Measurements from ENCODE around the gene HAVCR2.

Gene HAVCR2

DNA sequence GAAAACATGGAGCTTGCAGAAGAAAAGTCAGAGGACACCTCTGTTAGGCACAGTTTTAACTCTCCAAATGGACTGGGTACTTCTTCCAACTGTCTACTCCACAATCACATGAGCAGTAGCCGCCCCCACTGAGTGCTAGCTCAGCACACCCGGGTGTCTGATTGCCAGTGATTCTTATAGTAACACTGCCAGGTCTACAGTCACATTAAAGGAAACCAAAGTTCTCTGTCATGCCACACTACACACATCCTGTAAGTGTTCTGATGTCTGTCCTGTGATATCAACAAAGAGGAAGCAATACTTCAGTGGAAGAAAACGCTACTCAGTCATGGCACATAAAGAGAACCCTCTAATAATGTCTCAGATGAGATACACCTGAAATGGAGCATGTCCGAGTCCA, at the start of gene HAVCR2:
Gene HAVCR2, minus strand, starts transcription at position 69 of the 400 bp plus-strand sequence. Its CDS starts 61 bp downstream, at position 8.
- peak; percentile 32 for DNase-seq

DNA sequence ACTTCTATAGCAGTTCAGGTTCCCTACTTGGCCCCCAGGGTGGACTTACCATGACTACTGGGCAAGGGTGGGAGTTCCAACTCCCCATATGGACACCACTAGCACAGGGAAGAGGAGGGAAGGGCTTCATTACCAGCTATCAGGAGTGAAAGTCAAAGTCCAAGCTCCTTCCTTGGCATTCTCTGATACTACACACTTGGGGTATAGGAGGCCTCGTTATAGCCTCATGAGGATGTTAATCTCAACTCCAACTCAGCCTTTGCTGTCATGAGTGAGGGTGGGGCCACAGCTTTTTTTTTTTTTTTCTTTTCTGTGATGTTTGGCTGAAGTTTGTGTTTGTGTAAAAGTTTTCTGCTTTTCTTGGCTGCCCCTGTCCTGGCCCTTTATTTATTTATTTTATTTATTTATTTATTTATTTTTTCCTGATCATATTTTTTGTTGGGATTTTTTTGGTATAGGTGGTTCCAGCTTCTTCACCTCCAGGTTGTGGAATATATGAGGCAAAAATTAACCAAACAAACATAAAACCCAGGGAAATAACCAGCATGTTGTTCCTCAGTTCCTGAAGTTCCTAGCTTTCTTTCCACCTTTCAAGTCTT, 48.5 kb upstream of the HAVCR2 start:
- no peak for DNase-seq

DNA sequence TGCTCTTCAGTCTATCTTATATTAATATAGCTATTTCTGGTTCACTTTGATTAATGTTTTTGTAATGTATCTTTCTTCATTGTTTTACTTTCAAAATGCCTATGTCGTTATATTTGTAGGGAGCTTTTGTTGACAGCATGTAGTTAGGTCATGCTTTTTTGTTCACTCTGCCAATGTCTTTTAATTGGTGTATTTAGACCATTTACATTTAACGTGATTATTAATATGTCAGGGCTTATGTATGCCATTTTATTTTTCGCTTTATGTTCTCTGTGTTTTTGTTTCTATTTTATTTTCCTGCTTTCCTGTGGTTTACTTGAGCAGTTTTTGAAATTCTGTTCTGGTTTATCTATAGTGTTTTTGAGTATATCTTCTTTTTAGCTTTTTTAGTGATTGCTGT, 46.5 kb upstream of the HAVCR2 start:
- no peak for DNase-seq

DNA sequence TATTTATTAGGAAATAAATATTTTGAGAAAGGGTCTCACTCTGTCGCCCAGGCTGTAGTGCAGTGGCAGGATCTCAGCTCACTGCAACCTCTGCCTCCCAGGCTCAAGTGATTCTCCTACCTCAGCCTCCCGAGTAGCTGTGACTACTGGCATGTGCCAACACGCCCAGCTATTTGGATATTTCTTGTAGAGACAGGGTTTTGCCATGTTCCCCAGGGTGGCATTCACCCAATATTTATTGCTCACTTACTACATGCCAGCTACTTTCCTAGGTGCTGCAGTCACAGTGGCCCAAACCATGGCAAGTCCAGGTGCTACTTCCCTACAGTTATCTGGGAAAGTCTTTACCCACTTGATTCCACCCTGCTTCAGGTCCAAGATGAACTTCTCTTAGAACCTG, 42.2 kb upstream of the HAVCR2 start:
- no peak for DNase-seq

DNA sequence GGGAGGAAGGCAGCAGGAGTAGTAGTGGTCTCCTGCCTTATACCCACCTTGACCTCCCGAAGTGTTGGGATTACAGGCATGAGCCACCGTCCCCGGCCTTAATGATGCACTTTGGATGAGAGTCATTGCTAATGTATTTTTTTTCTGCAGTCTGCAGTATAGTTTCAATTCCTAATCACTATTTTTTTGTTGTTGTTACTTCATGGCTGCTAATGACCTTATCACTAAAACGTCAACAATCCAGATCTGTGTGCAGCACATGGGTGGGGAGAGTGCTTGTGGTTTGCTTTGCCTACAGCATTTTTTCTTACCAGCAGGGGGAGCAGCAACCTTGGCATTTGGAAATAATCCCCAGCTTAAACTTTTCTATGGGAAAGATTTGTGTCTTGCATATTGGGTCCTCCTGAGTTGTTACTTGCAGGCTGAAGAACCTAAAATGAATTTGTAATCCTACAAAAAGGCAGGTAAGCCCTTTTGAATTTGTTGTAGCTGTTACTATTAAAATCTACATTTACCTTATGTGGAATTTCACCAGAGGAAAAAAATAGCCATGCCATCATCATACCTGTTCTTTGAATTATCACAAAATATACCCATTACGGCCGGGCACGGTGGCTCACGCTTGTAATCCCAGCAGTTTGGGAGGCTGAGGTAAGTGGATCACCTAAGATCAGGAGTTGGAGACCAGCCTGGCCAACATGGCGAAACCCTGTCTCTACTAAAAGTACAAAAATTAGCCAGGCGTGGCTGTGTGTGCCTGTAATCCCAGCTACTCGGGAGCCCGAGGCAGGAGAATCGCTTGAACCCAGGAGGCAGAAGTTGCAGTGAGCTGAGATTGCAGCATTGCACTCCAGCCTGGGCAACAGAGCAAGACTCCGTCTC, 40.1 kb upstream of the HAVCR2 start:
- DNase-seq: peak; percentile 72

- DNase-seq: peak; percentile 37
Observed at GRCh38 chr5:157143127-157143971, 34.5 kb upstream of the HAVCR2 start.

DNA sequence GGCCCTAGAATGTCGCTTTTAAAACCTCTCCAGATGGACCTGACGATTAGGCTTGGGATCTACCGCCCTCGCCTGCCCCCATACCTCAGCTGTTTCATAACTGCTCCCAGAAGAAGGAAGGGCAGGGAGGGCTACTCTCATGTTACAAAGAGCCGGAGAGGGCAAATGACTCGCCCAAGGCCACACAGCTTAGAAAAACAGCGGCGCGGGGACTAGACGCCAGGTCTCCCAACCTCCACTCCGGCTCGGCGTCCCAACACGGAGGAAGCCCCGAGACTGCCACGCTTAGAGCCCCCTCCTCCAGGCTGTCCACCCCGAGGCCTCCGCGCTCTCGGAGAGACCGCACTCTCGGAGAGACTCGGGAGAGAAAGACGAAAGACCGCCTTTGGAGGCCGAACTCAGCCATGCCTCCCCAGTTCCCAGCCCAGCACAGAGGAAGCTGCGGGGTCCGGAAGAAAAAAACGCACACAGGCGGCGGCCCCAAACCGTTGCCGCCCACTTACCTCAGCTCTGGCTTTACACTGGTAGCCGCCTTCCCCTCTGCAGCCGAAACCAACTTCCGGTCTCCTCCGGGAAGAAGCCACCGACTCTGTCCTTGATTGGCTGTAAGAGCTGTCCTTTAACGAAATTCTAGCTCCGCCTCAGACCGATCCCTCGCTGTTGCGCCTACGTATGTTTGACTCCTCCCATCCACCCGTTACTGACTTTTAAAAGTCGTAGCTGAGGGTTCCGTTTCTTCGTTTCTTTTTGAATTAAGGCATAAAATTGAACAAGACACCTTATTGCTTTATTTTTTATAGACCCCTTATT, 33.7 kb upstream of the HAVCR2 start, which contains the start of gene MED7:
Gene MED7, minus strand, starts transcription at position 549 of the 810 bp plus-strand sequence. CDS start 3,434 bp downstream, outside the sequence.
- peak; percentile 82 for DNase-seq

- no peak for DNase-seq
Observed at GRCh38 chr5:157137691-157138090, 28.8 kb upstream of the HAVCR2 start.

GRCh38 chr5:157132281-157132612, 23.4 kb upstream of the HAVCR2 start:
- no peak for DNase-seq

DNA sequence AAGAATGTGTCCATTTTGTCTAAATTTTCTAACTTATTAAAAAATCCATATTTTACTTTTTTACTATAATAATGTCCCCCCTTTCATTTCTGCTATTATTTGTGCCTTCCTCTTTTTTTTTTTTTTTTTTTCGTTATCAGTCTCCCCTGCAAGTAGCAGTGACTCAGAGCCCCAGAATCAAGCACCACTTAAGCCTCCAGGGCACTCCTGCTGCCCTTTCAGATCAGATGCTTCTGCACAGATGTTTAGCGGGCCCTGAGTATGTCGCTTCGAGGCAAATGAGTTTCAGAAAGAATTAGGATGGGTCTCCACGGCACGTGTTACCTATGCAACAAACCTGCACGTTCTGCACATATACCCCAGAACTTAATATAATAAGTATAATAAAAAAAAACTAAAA, 22.1 kb upstream of the HAVCR2 start:
- no peak for DNase-seq

DNA sequence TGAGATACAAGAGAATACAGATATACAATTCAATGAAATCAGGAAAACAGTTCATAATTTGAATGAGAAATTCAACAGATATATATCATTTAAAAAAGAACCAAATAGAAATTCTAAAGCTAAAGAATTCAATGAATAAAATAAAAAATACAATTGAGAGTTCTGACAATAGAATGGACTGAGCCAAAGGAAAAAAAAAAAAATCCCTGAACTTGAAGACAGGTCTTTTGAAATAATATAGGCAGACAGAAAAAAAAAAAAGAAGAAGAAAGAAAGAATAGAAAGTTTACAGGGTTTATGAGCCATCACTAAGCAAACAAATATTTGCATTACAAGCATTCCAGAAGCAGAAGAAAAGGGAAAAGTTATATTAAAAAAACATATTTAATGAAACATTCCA, 12.9 kb upstream of the HAVCR2 start:
- no peak for DNase-seq

- no peak for DNase-seq
Observed at GRCh38 chr5:157120102-157120501, 11.3 kb upstream of the HAVCR2 start.

DNA sequence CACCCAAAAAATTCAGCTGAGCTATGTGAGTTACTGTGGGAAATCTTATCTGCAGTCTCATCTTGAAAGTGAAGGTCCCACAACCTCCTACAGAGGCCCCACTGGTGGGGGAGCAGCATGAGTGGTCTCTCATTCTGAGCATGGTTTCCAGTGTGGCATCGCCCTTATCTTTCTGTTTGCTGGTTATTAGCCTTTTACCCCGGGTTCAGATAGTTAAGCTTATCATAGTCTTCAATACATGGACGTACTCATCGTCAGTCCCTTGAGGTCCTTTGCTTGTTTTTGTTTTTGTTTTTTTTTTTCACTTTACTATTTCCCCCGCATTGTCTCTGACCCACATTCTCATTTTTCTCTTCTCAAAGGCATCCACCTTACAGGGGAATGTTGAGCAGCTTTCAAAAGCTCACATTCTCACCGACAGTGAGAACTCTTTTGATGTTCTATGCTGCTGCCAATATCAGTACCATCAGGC, 7.7 kb upstream of the HAVCR2 start:
- DNase-seq: peak; percentile 10

DNA sequence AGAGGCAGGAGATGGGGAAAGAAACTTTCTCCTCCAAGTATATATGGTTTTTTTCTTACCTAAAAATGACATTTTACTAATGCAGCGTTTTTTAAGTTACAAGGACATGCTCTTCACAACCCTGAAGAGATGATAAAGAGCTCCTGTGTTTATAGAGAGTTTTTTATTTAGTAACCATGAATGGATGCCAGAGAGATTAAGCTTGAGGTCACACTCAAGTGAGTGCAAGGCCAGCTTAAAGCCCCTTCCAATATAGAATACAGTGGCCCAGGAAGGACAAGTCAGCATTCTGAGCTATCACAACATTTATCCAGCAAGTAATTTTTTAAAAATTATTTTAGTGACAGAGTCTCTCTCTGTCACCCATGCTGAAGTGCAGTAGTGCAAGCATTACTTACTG, 6.7 kb upstream of the HAVCR2 start:
- DNase-seq: no peak

DNA sequence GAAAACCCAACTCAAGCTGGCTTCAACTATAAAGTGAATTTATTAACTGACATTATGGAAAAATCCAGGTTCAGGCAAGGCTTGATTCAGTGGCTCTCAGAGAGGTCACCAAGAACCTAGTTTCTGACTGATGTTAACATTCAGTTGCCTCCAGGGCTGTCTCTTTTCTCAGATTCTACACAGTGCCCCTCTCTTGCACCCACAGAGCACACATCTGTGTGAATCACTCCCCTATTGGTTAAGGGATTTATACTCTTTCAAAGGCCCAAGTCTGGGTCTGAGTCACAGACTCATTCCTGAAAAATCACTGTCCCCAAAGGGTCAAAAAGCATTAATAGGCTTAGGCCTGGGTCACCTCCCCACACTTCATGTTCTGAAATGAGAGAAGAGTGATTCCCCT, 6.2 kb upstream of the HAVCR2 start:
- no peak for DNase-seq

DNA sequence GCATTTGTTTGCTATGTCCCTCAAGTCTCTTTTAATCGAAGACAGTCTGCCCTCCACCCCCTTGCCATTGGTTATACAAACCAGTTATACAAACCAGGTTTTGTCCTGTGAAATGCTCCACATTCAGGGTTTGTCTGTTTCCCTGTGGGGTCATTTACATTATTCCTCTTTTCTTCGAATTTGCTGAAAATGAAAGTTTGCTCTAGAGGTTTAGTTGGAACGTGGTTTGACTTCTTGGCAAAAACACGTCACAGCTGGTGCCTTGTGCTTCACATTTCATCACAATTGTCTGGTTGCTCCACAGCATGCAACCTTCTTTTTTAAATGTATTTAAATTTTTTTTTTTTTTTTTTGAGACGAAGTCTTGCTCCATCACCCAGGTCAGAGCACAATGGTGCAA, 4.2 kb upstream of the HAVCR2 start:
- DNase-seq: no peak

DNA sequence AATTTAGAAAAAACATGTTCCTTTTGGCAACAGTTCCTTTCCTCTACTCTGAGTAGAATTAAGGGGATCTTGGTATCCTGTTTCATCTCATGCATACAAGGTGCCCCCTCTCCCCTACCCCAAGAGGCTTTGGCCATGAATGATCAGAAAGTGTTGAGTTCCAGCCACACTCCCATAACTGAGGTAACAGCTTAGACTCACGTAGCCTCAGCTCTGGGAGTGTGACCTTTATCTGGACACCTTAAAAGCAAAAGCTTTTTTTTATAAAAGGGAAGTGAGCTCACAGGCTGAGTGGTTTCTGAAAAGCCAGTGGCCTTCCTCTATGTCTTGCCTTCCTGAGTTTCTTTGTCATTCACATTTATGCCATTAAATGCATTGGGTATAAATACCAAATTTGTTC, 900 bp upstream of the HAVCR2 start:
- no peak for DNase-seq

DNA sequence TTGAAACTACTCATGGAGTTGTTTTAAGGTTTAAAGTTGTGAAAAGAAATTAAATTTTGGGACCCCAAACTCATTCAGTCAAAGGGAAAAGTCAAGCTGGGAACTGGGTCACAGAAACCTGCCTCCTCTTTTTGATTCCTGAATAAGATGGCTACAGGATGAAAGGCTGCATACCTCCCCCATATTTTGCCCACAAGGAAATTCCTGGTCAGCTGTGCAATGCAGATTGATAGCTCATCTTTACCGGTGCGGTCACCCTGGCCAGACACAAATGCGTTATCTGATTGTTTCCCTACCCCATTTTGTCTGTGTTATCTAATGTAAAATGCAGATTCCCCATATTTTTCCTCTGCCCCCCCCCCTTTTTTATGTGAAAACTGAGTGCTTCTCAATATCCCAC, 1.3 kb downstream of the HAVCR2 start:
- DNase-seq: no peak

DNA sequence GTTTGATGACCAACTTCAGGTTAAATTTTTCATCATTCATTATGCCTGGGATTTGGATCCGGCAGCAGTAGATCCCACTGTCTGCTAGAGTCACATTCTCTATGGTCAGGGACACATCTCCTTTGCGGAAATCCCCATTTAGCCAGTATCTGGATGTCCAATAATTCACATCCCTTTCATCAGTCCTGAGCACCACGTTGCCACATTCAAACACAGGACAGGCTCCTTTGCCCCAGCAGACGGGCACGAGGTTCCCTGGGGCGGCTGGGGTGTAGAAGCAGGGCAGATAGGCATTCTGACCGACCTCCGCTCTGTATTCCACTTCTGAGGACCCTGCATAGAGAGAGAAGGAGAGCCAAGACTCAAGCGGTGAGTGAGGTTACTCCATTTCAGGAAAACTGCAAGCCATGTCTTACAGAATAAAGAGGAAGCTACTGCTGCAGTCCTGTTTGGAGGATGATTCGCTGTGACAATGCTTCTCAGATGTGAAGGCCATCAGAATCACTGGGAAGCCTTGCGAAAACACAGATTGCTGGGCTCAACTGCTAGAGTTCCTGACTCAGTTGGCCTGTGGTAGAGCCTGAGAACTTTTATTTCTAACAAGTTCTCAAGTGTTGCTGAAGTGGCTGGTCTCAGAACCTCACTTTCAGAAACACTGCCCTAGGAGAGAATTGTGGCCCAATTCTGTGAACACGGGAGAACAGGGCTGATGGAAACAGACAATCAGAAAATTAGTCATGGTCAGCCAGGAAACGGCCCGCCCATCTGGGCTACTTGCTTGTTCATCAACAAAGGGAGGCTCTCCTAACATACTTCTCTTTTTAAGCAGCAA, 2.0 kb downstream of the HAVCR2 start:
- DNase-seq: no peak

GRCh38 chr5:157100140-157100679, 8.6 kb downstream of the HAVCR2 start:
- no peak for DNase-seq

DNA sequence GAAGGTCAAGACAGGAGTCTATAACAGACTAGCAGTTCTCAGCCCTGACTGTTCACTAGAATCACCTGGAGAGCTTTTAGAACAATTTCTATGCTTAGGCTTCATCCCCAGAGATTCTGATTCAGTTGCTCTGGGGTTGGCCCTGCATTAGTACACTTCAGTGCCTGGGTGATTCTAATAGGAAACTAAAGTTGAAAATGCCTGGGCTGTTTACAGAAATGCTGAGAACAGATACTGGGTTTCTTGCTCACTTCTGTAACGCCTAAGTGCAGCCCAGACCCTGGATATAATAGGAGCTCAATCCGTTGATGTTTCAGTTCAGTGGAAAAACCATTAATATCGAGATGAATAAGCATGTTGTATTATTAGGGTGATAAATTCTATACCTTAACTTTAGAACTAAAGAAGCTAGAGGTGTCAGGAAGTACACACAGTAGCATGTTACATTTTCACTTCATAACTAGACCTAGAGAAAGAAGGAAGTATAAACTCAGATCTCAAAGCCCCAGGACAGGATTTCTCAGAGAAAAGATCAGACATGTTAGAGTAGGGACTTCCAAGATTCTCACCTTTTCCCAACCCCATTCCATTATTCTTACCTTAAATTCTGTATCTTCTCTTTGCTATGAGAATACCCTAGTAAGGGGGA, 20.4 kb downstream of the HAVCR2 start:
- DNase-seq: no peak
